Nephron (organoid): ENCODE data around the gene FBXO40.

Experiments used
- H3K27ac Mint-ChIP-seq, 3 experiments: 2 replicates each; pipeline ENCODE4 v1.8.0; 2020; ENCODE audit warnings: mixed read lengths in 3 of 3, mild to moderate bottlenecking in 2 of 3, moderate library complexity in 1 of 3
- H3K27me3 Mint-ChIP-seq: 2 replicates; pipeline ENCODE4 v1.8.0; 2021; ENCODE audit warnings: low read depth, mild to moderate bottlenecking, moderate library complexity, mixed read lengths
- H3K36me3 Mint-ChIP-seq: 2 replicates; pipeline ENCODE4 v1.8.0; 2020; ENCODE audit warnings: low read depth, mixed read lengths
- H3K4me1 Mint-ChIP-seq: 2 replicates; pipeline ENCODE4 v1.8.0; 2020; ENCODE audit warnings: mixed read lengths
- H3K4me3 Mint-ChIP-seq, 3 experiments: 2 replicates each; pipeline ENCODE4 v1.8.0; 2020; ENCODE audit warnings: mild to moderate bottlenecking in 3 of 3, mixed read lengths in 3 of 3, moderate library complexity in 2 of 3
- H3K9me3 Mint-ChIP-seq: 2 replicates; pipeline ENCODE4 v1.8.0; 2020; ENCODE audit warnings: mixed read lengths
- CTCF ChIP-seq, 3 experiments: fragments of 200-600 bp; sonication (generic); IDR thresholded peaks; one replicate each; pipeline ENCODE4 v1.5.0; 2021; ENCODE audit warnings: antibody characterized with exemption in 3 of 3; ENCODE audit not compliant: unreplicated experiment in 3 of 3

FBXO40 gene

DNA sequence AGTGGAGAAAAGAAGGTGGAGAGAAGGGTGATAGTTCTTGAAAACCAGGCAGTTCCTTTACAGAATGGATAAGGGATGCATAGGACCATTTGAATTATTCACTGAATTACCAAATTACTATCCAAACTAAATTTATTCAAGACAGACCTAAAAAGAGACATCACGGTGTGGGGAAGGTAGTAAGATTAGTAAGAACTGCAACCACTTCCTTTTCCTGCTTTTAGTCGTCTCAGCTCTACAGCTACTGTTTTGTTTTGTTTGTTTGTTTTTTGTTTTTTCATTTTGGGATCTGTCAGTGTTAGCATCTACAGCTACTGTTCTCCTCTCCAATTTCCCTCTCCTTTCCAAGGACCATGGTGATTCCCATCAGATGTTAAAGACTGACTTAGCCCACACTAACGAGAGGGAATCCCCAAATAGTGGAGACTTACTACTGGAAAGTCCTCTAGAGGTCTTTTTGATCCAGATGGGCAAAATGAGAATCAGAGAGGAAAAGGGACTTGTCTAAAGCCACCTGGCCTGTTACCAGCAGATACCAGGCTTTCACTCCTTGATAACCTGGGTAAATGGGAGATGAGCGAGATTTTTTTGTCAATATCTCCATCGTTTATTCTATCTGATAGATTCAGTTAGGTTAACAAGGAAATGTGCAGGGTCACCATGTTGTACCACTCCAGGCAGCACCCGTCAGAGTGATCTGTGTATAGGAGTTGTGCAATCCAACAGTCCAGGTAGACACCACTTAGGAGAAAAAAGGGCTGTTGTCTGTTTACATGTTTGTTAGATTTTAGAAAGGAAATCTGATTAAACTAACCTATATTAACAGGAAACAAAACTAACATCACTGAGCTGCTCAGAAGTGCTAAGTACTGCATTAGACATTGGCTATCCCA lies 61.6 kb downstream of the FBXO40 start:
- Mint-ChIP-seq H3K9me3 (no peaks in the 10 kb centered on the region), H3K36me3 (no peaks in the 10 kb centered on the region), H3K27ac (no peak overlapping the region), H3K27me3 (no peaks in the 10 kb centered on the region), H3K4me3 (no peak overlapping the region), H3K4me1 (no peaks in the 10 kb centered on the region)
- no peak for TF ChIP-seq CTCF (IDR thresholded peaks at IDR 0.05; ENCODE audit: unreplicated experiment in 3 of 3)

GRCh38 chr3:121658716-121659435 lies 65.7 kb downstream of the FBXO40 start:
- H3K4me1 Mint-ChIP-seq, result peaks cover 13% of the 10 kb centered on the region
- TF ChIP-seq CTCF (IDR thresholded peaks at IDR 0.05; ENCODE audit: unreplicated experiment in 3 of 3), result no peak
- no peak overlapping the region for H3K27ac Mint-ChIP-seq
- H3K4me3 Mint-ChIP-seq, result no peak overlapping the region
- peaks cover 18% of the 10 kb centered on the region for H3K36me3 Mint-ChIP-seq
- no peaks in the 10 kb centered on the region for H3K9me3 Mint-ChIP-seq
- H3K27me3 Mint-ChIP-seq, result no peaks in the 10 kb centered on the region

GRCh38 chr3:121659586-121659985 lies 66.4 kb downstream of the FBXO40 start:
- Mint-ChIP-seq H3K4me1 (peaks cover 14% of the 10 kb centered on the region), H3K27me3 (no peaks in the 10 kb centered on the region), H3K4me3 (no peak overlapping the region), H3K9me3 (no peaks in the 10 kb centered on the region), H3K27ac (no peak overlapping the region), H3K36me3 (peaks cover 25% of the 10 kb centered on the region)
- no peak for TF ChIP-seq CTCF (IDR thresholded peaks at IDR 0.05; ENCODE audit: unreplicated experiment in 3 of 3)

DNA sequence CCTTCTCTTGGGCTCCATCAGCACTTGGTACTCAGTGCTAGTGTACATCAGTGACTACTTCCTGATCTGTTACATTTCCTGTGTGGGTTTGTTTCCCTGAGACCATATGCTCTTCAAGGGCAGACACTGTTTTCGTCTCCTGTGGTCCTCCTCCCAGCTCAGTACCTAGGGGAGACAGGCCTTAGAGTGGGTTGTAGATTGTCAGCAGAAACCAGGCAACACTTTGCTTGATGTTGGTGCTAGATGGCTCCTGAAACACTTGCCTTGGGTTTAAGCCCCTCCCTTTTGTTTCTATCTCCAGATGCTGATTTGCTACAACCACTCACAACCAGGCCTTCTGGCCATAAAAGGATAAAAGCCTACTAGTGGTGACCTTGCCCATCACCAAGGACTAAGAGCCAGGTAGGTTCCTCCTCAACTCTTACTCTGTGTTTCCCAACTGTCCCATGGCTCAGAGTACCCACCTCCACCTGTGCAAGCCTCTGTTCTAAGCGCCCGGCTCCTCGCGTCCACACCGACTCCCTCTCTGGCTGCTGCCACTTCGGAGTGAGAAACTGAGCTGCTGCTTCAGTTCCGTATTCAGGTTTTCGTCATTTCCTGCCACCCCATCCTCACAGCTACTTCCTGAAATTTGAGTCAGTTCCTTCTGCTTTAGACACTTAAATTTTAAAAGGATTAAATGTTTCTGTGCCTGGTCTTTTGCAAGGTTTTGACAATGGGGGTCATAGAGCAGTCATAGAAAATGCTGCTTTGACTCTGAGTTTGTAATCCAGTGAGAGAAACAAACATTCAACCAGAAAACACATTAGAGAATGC lies 67.4 kb downstream of the FBXO40 start, which contains the start of gene HCLS1:
HCLS1 (minus strand) TSS at position 548 of the 816 bp plus-strand sequence. CDS start 2,556 bp downstream, outside the sequence.
- Mint-ChIP-seq H3K4me3 (no peak within 1 kb of the TSS), H3K4me1 (peaks cover 17% of the 10 kb centered on the region)

DNA sequence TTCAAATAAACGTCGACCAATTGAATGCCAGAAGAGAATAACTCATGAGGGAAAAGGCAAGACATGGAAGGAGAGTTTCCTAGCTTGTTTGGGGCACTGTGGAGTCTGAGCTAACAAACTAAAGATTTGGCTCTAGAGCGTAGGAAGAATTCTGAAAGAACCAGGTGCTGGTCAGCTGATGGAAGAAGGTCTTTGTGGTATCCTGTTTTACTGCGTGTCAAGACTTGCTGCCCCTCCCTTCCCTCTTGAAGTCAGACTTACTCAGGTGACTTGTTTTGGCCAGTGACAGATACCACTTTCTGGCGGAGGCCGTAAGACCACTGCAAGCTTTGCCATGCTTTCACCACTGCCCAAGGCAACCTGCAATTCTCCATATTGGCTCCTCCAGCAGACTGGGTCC lies 68.2 kb downstream of the FBXO40 start:
- no peaks in the 10 kb centered on the region for H3K27me3 Mint-ChIP-seq
- peaks cover 17% of the 10 kb centered on the region for H3K4me1 Mint-ChIP-seq
- no peak overlapping the region for H3K27ac Mint-ChIP-seq
- H3K4me3 Mint-ChIP-seq, result no peak overlapping the region
- H3K36me3 Mint-ChIP-seq, result peaks cover 39% of the 10 kb centered on the region
- TF ChIP-seq CTCF (IDR thresholded peaks at IDR 0.05; ENCODE audit: unreplicated experiment in 3 of 3), result no peak
- H3K9me3 Mint-ChIP-seq, result no peaks in the 10 kb centered on the region

More for the DNA sequence above, 67.4 kb downstream of the FBXO40 start, which contains the start of gene HCLS1:
- no peaks in the 10 kb centered on the region for H3K27me3 Mint-ChIP-seq
- H3K27ac Mint-ChIP-seq, result no peak within 1 kb of the TSS
- no peak for TF ChIP-seq CTCF (IDR thresholded peaks at IDR 0.05; ENCODE audit: unreplicated experiment in 3 of 3)
- no peaks in the 10 kb centered on the region for H3K9me3 Mint-ChIP-seq
- H3K36me3 Mint-ChIP-seq, result peaks cover 31% of the 10 kb centered on the region
